Measurements from ENCODE around the gene SLC25A39. TPM values are rescaled to one million over a fixed set of nuclear protein-coding genes. Genes with fewer than 3 reads are reported as not detected.

SLC25A39 gene
- total RNA-seq, 2 donors from 2014 or later = 60.4 to 83.3 TPM

GRCh38 chr17:44323359-44324091 lies 1.1 kb downstream of the SLC25A39 start:
- no peak for TF ChIP-seq CTCF (IDR thresholded peaks at IDR 0.05)
- Histone ChIP-seq H3K36me3 (peaks cover 27% of the 10 kb centered on the region), H3K27ac (peak overlapping the region in 1 of 2 donors; percentile 92), H3K9me3 (no peaks in the 10 kb centered on the region), H3K27me3 (no peaks in the 10 kb centered on the region), H3K4me1 (peaks cover 0 to 29% of the 10 kb centered on the region in 2 donors), H3K4me3 (peak overlapping the region; percentile 90 to 97)
- DNase-seq (ENCODE audit: low spot score) = no peak

GRCh38 chr17:44322236-44322895 lies 2.3 kb downstream of the SLC25A39 start:
- peaks cover 27% of the 10 kb centered on the region for H3K36me3 ChIP-seq
- DNase-seq (ENCODE audit: low spot score) = no peak
- H3K4me3 ChIP-seq = no peak overlapping the region
- TF ChIP-seq CTCF (IDR thresholded peaks at IDR 0.05) = no peak
- H3K27ac ChIP-seq = no peak overlapping the region
- peaks cover 0 to 29% of the 10 kb centered on the region in 2 donors for H3K4me1 ChIP-seq
- no peaks in the 10 kb centered on the region for H3K27me3 ChIP-seq
- no peaks in the 10 kb centered on the region for H3K9me3 ChIP-seq

- DNase-seq (ENCODE audit: low spot score) = no peak
- Histone ChIP-seq H3K9me3 (no peaks in the 10 kb centered on the region), H3K27ac (no peak overlapping the region), H3K4me1 (peaks cover 0 to 25% of the 10 kb centered on the region in 2 donors), H3K27me3 (peaks cover 0 to under 1% of the 10 kb centered on the region in 2 donors), H3K4me3 (no peak overlapping the region), H3K36me3 (peaks cover 27% of the 10 kb centered on the region)
- TF ChIP-seq CTCF (IDR thresholded peaks at IDR 0.05) = no peak
These were observed 3.1 kb downstream of the SLC25A39 start for GRCh38 chr17:44321246-44322120.

- H3K9me3 ChIP-seq = no peaks in the 10 kb centered on the region
- no peak for DNase-seq (ENCODE audit: low spot score)
- H3K27me3 ChIP-seq = peaks cover 6 to 11% of the 10 kb centered on the region in 2 donors
- H3K27ac ChIP-seq = no peak overlapping the region
- TF ChIP-seq CTCF (IDR thresholded peaks at IDR 0.05) = no peak
- H3K4me1 ChIP-seq = peaks cover 0 to 27% of the 10 kb centered on the region in 2 donors
- H3K36me3 ChIP-seq = peaks cover 27% of the 10 kb centered on the region
- H3K4me3 ChIP-seq = no peak overlapping the region
These were observed 4.6 kb downstream of the SLC25A39 start for GRCh38 chr17:44320066-44320465.

- Histone ChIP-seq H3K4me3 (no peak overlapping the region), H3K27me3 (peaks cover 6 to 19% of the 10 kb centered on the region in 2 donors), H3K27ac (no peak overlapping the region), H3K9me3 (no peaks in the 10 kb centered on the region), H3K4me1 (peaks cover 0 to 24% of the 10 kb centered on the region in 2 donors), H3K36me3 (peaks cover 27% of the 10 kb centered on the region)
- DNase-seq (ENCODE audit: low spot score) = no peak
- no peak for TF ChIP-seq CTCF (IDR thresholded peaks at IDR 0.05)
These were observed 6.3 kb downstream of the SLC25A39 start for GRCh38 chr17:44318077-44318892.
